Pancreas (tissue), 10 donors: ENCODE results near the gene STIM2. TPM values are rescaled to one million over a fixed set of nuclear protein-coding genes. Genes with fewer than 3 reads are reported as not detected.

Experiments
- ATAC-seq, 4 donors: fragments of 200-7000 bp; cut with Tn5 transposase; one replicate each; pipeline versions ENCODE4 v1.8.0 to v1.9.1; 2020; ENCODE audit warnings: mild to moderate bottlenecking in 4 of 4, moderate library complexity in 4 of 4
- DNase-seq, 6 donors: peaks; one replicate each; pipeline ENCODE4 v3.0.0-alpha.2; 2020
- FAIRE-seq: peaks from 2 replicates; lab custom pipeline; 2012; peaks lifted over from hg19 to GRCh38; lab: Jason Lieb, UNC
- H3K27ac ChIP-seq, 4 donors: fragments of 200-600 bp; sonication (generic); 1 replicate in 3 of 4; 2 replicates in 1 of 4; pipeline versions ENCODE4 v1.5.0 to v1.8.0; 2020
- H3K27me3 ChIP-seq, 4 donors: fragments of 200-600 bp; one replicate each; pipeline ENCODE4 v1.8.0; 2021
- H3K36me3 ChIP-seq, 3 donors: fragments of 200-600 bp; sonication (generic) in 1 of 3; one replicate each; pipeline versions ENCODE4 v1.5.0 to v1.8.0; 2020 to 2021
- H3K4me1 ChIP-seq, 3 donors: fragments of 200-600 bp; one replicate each; pipeline ENCODE4 v1.8.0; 2021
- H3K4me3 ChIP-seq, 4 donors: fragments of 200-600 bp; sonication (generic) in 2 of 4; one replicate each; pipeline versions ENCODE4 v1.5.0 to v1.8.0; 2020 to 2021
- H3K9me3 ChIP-seq, 4 donors: fragments of 200-600 bp; one replicate each; pipeline ENCODE4 v1.8.0; 2021
- CTCF ChIP-seq, 4 donors: fragments of 200-600 bp; sonication (generic) in 3 of 4; IDR thresholded peaks; one replicate each; pipeline versions ENCODE4 v1.5.0 to v1.8.0; 2021; ENCODE audit warnings: antibody characterized with exemption in 4 of 4
- WGBS, 2 donors: extraction: QIAGEN DNeasy Blood & Tissue Kit; methylation state at CpG; one replicate each; pipeline ENCODE4 v1.1.7; 2013; 5-methylcytosine and 5-hydroxymethylcytosine counted together
- intact Hi-C, 3 donors: fragments of 100-400 bp; cut with DNase I; formaldehyde crosslinking; loops; one replicate each; pipeline versions ENCODE4 v1.11.1 to v1.14.2; 2022
- polyA plus RNA-seq, 2 donors: library from polyadenylated mRNA; stranded (reverse); fragments of 200-250 nt; gene quantifications; one replicate each; pipeline ENCODE4 v1.2.3, GENCODE V29; 2013
- total RNA-seq, 6 donors: library from RNA; stranded (reverse); fragmentation: NEBNext Ultra II Directional in 4 of 6; extraction: Animal tissue kit (Norgen Biotek cat#: 25700) in 4 of 6; gene quantifications; one replicate each; pipeline versions ENCODE4 v1.2.1 to v1.2.4, GENCODE V29; 2021 to 2023
- donor health status: healthy with polysubstance abuse.
- donor health status: DM: no; HTN: no; CAD: no; lungs with moderate emphysema.
- donor health status: DM: no; HTN: no; CAD: no.
- donor health status: control.
- donor health status: control.
- donor health status: Bipolar disorder and iron deficiency.
- donor health status: DM: yes; HTN: yes; CAD: no.
- donor health status: DM: no; HTN: no; CAD: no.
- donor health status: DM: no; HTN: no; CAD: no.
- donor health status: DM: yes; HTN: yes; CAD: no.

STIM2 gene
- total and polyA plus RNA-seq, 8 donors: 7.6 to 18.7 (median 12.6) TPM

DNA sequence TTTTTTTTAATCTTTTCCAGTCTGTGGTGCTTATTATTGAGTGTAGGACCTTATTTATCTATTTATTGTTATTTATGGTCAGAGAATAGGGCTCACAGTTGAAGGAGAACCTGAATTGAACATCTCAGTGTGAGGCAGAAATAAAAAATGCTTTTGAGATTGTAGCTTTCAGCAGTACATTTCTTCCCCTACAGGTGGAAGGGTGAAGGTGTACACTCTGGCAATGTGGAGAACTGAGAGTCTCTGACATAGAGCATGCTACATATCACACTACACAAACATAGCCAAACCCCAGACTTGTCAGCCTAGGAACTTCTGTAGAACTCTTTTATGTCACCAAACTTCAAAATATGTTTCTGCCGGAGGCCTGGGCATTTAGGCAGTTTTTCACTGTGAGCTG is 140.2 kb downstream of the STIM2 start:
- FAIRE-seq (no peak), DNase-seq (no peak), ATAC-seq (peak in 3 of 4 donors; percentile 52 to 67 (median 60))
- Histone ChIP-seq H3K4me3 (no peak overlapping the region), H3K9me3 (no peaks in the 10 kb centered on the region), H3K27me3 (no peaks in the 10 kb centered on the region), H3K4me1 (peaks cover 0 to 14% (median 4%) of the 10 kb centered on the region in 3 donors), H3K36me3 (no peaks in the 10 kb centered on the region), H3K27ac (no peak overlapping the region)
- no peak for TF ChIP-seq CTCF (IDR thresholded peaks at IDR 0.05)
- 85 to 100% methylated on average over 1 of the region's 1 CpG for WGBS, 2 donors
- intact Hi-C loops: loop anchor here in 1 of 3 donors (10.0 kb wide), 1 partner anchor 116 kb away; no protein-coding TSS in a partner anchor

DNA sequence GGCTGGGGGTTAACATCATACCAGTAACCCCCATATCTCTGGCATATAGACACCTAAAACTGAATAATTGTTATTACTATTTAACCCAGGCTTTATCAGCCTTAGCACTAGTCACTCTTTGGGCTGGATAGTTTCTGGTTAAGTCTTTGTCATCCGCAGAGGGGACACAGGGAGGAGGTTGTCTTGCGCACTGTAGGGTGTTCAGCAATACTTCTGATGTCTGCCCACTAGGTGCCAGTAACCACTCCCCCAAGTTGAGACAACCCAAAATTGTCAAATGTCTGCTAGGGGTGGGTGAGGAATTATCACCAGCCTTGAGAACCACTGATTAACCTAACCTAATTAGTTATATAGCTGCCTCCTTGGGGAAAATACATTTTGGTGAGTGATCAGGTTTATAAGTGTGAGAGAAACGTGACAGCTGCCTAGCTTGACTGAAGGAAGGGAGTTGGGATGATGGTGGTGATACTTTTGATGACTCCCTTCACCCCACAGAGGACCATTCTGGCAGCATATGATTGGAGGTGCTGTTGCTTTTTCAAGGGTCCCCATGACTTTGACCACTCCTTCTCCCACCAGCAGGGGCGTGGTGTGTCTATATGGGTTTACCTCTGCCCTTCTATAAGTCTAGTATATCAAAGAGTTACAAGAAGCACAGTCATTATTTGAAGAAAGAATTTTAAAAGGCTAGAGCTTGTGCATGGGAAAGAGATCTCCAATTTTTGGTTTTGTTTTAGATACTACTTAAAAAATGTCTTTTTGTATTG is 140.9 kb downstream of the STIM2 start:
- H3K4me1 ChIP-seq: peaks cover 4 to 14% (median 8%) of the 10 kb centered on the region in 3 donors
- no peak overlapping the region for H3K4me3 ChIP-seq
- no peak overlapping the region for H3K27ac ChIP-seq
- H3K36me3 ChIP-seq: no peaks in the 10 kb centered on the region
- ATAC-seq (no peak), DNase-seq (no peak), FAIRE-seq (no peak)
- no peaks in the 10 kb centered on the region for H3K27me3 ChIP-seq
- intact Hi-C loops: loop anchor here in 1 of 3 donors (10.0 kb wide), 1 partner anchor 117 kb away; no protein-coding TSS in a partner anchor
- WGBS, 2 donors: 97% methylated on average over 4 of the region's 4 CpGs
- TF ChIP-seq CTCF (IDR thresholded peaks at IDR 0.05): no peak
- no peaks in the 10 kb centered on the region for H3K9me3 ChIP-seq

DNA sequence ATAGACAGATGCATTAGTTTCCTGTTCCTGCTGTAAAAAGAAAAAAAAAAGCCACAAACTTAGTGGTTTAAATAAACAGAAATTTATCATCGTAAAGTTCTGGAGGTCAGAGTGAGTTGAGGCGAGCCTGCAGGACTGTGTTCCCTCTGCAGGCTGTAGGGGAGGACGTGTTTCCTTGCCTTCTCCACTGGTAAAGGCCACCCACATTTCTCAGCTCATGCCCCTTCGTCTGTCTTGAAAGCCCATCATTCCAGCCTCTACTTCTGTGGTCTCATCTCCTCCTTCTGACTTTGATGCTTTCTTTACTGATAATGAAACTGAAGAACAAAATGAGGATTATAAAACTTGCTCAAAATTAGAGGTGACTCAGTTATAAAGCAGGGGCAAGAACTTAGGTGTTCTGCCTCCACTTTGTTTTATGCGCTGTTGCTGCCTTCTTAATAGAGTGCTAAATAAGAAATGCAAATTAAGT is 143.0 kb downstream of the STIM2 start:
- FAIRE-seq: no peak
- TF ChIP-seq CTCF (IDR thresholded peaks at IDR 0.05): no peak
- intact Hi-C loops: loop anchor here in 1 of 3 donors (10.0 kb wide), 1 partner anchor 119 kb away; no protein-coding TSS in a partner anchor

DNA sequence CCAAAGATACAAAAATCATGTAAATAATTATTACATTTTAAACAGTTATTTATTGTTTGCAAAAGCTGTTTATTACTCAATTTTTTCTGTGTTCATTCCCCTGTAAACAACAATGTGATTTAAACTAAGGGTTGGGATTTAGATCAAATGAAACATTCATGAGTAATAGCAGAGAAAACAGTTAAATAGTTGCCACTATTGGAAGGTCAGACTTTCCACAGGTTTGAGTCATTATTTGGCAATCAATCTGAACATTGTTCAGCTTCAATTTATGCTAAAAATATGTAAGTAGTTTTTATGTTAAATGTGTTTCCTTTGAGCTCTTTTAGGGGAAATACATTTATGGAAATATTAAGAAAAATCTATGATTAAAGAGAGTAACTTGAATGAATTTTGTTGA is 144.9 kb downstream of the STIM2 start:
- FAIRE-seq: peak; percentile 63
- no peaks in the 10 kb centered on the region for H3K36me3 ChIP-seq
- H3K4me1 ChIP-seq: peaks cover 6 to 14% (median 10%) of the 10 kb centered on the region in 3 donors
- ATAC-seq: peak; percentile 56 to 77 (median 69)
- intact Hi-C loops: loop anchor here in 1 of 3 donors (10.0 kb wide), 1 partner anchor 121 kb away; no protein-coding TSS in a partner anchor
- H3K27me3 ChIP-seq: no peaks in the 10 kb centered on the region
- no peak for DNase-seq
- H3K9me3 ChIP-seq: no peaks in the 10 kb centered on the region
- H3K27ac ChIP-seq: peak overlapping the region in 1 of 4 donors; percentile 43
- peak overlapping the region in 1 of 4 donors; percentile 12 for H3K4me3 ChIP-seq
- no peak for TF ChIP-seq CTCF (IDR thresholded peaks at IDR 0.05)

More for the DNA sequence above, 143.0 kb downstream of the STIM2 start:
- Histone ChIP-seq H3K27ac (no peak overlapping the region), H3K27me3 (no peaks in the 10 kb centered on the region), H3K4me3 (no peak overlapping the region), H3K4me1 (peaks cover 6 to 14% (median 10%) of the 10 kb centered on the region in 3 donors), H3K36me3 (no peaks in the 10 kb centered on the region), H3K9me3 (no peaks in the 10 kb centered on the region)
- DNase-seq (no peak), ATAC-seq (peak in 1 of 4 donors; percentile 28)
- WGBS, 2 donors: 58 to 63% methylated on average over 5 of the region's 5 CpGs
